H1 (cell line): ENCODE measurements around the gene NAV2. TPM values are rescaled to one million over a fixed set of nuclear protein-coding genes. Genes with fewer than 3 reads are reported as not detected.

ENCODE experiments used
- CTCF ChIA-PET: fragments of 300-600 bp; sonication (Branson Sonifier 250); formaldehyde crosslinking; loops from one replicate; lab custom pipeline; 2021; ENCODE audit not compliant: partially characterized antibody; lab: Charles Lee
- POLR2A ChIA-PET: fragments of 300-600 bp; sonication (Branson Sonifier 250); formaldehyde crosslinking; loops from one replicate; lab custom pipeline; 2021; ENCODE audit warnings: inconsistent platforms; ENCODE audit not compliant: partially characterized antibody; lab: Charles Lee
- DNase-seq, 2 experiments: peaks; one replicate each; pipeline versions ENCODE4 v3.0.0 to v3.0.0-alpha.2; 2010 to 2022; ENCODE audit warnings: low spot score in 2 of 2, low read depth in 1 of 2, mixed read lengths in 1 of 2
- FAIRE-seq: peaks from 2 replicates; lab custom pipeline; 2011; peaks lifted over from hg19 to GRCh38; lab: Jason Lieb, UNC
- H2AFZ ChIP-seq: 2 replicates; pipeline ENCODE4 v1.8.1; 2012; ENCODE audit warnings: low read length, inconsistent platforms
- H2AK5ac ChIP-seq: 2 replicates; pipeline ENCODE4 v1.6.1; 2013; ENCODE audit warnings: low read depth, low read length
- H2BK120ac ChIP-seq: replicated peaks from 2 replicates; pipeline ENCODE3; 2013; ENCODE audit warnings: low read depth, low read length, inconsistent platforms
- H2BK12ac ChIP-seq: 2 replicates; pipeline ENCODE4 v1.6.1; 2013; ENCODE audit warnings: low read depth, low read length
- H2BK15ac ChIP-seq: 2 replicates; pipeline ENCODE4 v1.6.1; 2013; ENCODE audit warnings: low read length
- H2BK20ac ChIP-seq: 2 replicates; pipeline ENCODE4 v1.6.1; 2013; ENCODE audit warnings: low read length
- H2BK5ac ChIP-seq: 2 replicates; pipeline ENCODE4 v1.6.1; 2013; ENCODE audit warnings: low read depth, low read length
- H3K14ac ChIP-seq: 2 replicates; pipeline ENCODE4 v1.6.1; 2013; ENCODE audit warnings: inconsistent platforms; ENCODE audit not compliant: insufficient read length
- H3K18ac ChIP-seq: 2 replicates; pipeline ENCODE4 v1.6.1; 2013; ENCODE audit warnings: low read length; ENCODE audit errors: extremely low read depth
- H3K23ac ChIP-seq: 2 replicates; pipeline ENCODE4 v1.6.1; 2013; ENCODE audit warnings: inconsistent platforms; ENCODE audit not compliant: insufficient read length
- H3K23me2 ChIP-seq: 2 replicates; pipeline ENCODE4 v1.6.1; 2013; ENCODE audit warnings: low read depth, low read length
- H3K27ac ChIP-seq: 2 replicates; pipeline ENCODE4 v1.6.1; 2011; ENCODE audit warnings: low read depth, low read length, inconsistent platforms
- H3K27me3 ChIP-seq, 4 experiments: replicated peaks in 1 of 4; 1 replicate in 1 of 4; 2 replicates in 3 of 4; pipeline versions ENCODE4 v1.6.1 to v1.8.1; 2011 to 2013; ENCODE audit warnings: low read length in 3 of 4, mild to moderate bottlenecking in 3 of 4, inconsistent platforms in 2 of 4, mixed read lengths in 2 of 4, moderate library complexity in 1 of 4; ENCODE audit not compliant: control insufficient read depth in 3 of 4, insufficient read depth in 3 of 4; ENCODE audit errors: extremely low read depth in 1 of 4
- H3K36me3 ChIP-seq, 4 experiments: 2 replicates each; pipeline versions ENCODE4 v1.6.1 to v1.8.1; 2011 to 2013; ENCODE audit warnings: mild to moderate bottlenecking in 4 of 4, low read length in 3 of 4, moderate library complexity in 2 of 4, control low read depth in 1 of 4, inconsistent platforms in 1 of 4; ENCODE audit not compliant: insufficient read depth in 4 of 4, control insufficient read depth in 2 of 4
- H3K4ac ChIP-seq: replicated peaks from 2 replicates; pipeline ENCODE3; 2013; ENCODE audit warnings: low read length, low read depth, mixed read lengths, inconsistent platforms; ENCODE audit not compliant: insufficient read length
- H3K4me1 ChIP-seq, 4 experiments: replicated peaks in 1 of 4; 1 replicate in 1 of 4; 2 replicates in 3 of 4; pipeline versions ENCODE4 v1.6.1 to v1.8.1; 2011 to 2013; ENCODE audit warnings: low read length in 3 of 4, inconsistent platforms in 2 of 4, mixed read lengths in 1 of 4; ENCODE audit not compliant: insufficient read depth in 4 of 4, control insufficient read depth in 3 of 4
- H3K4me2 ChIP-seq, 2 experiments: 2 replicates each; pipeline versions ENCODE4 v1.6.1 to v1.8.1; 2011 to 2013; ENCODE audit warnings: low read depth in 2 of 2, low read length in 2 of 2, control low read depth in 1 of 2, inconsistent platforms in 1 of 2, mild to moderate bottlenecking in 1 of 2; ENCODE audit not compliant: insufficient read depth in 1 of 2
- H3K4me3 ChIP-seq, 4 experiments: fragments of 200-600, 300-600 bp in 1 of 4; sonication (generic), shearing (Covaris generic), sonication (Bioruptor Twin) in 1 of 4; 2 replicates each; pipeline versions ENCODE4 v1.5.1 to v1.8.1; 2011 to 2016; ENCODE audit warnings: low read length in 4 of 4, low read depth in 3 of 4, control low read depth in 2 of 4, inconsistent platforms in 2 of 4, mild to moderate bottlenecking in 2 of 4, mixed read lengths in 1 of 4, moderate library complexity in 1 of 4; ENCODE audit not compliant: insufficient read depth in 2 of 4; ENCODE audit errors: extremely low read depth in 1 of 4
- H3K56ac ChIP-seq: replicated peaks from 2 replicates; pipeline ENCODE3; 2013; ENCODE audit warnings: low read depth, mild to moderate bottlenecking, mixed read lengths, low read length, inconsistent platforms; ENCODE audit not compliant: insufficient read length
- H3K79me1 ChIP-seq: 2 replicates; pipeline ENCODE4 v1.6.1; 2013; ENCODE audit warnings: low read depth, low read length, control low read depth
- H3K79me2 ChIP-seq, 2 experiments: 2 replicates each; pipeline versions ENCODE4 v1.6.1 to v1.8.1; 2012 to 2013; ENCODE audit warnings: low read length in 2 of 2, mild to moderate bottlenecking in 2 of 2, inconsistent platforms in 1 of 2; ENCODE audit not compliant: insufficient read depth in 2 of 2, control insufficient read depth in 1 of 2
- H3K9ac ChIP-seq, 4 experiments: replicated peaks in 1 of 4; 1 replicate in 1 of 4; 2 replicates in 3 of 4; pipeline versions ENCODE4 v1.6.1 to v1.8.1; 2011 to 2013; ENCODE audit warnings: low read depth in 3 of 4, low read length in 3 of 4, control low read depth in 2 of 4, mild to moderate bottlenecking in 2 of 4, moderate library complexity in 2 of 4, inconsistent platforms in 1 of 4; ENCODE audit errors: extremely low read depth in 1 of 4
- H3K9me3 ChIP-seq, 2 experiments: 2 replicates each; pipeline versions ENCODE4 v1.6.1 to v1.8.1; 2012 to 2013; ENCODE audit warnings: mild to moderate bottlenecking in 2 of 2, moderate library complexity in 2 of 2, control low read depth in 1 of 2, inconsistent platforms in 1 of 2, low read depth in 1 of 2, low read length in 1 of 2, mixed read lengths in 1 of 2; ENCODE audit not compliant: insufficient read depth in 2 of 2
- H4K20me1 ChIP-seq, 2 experiments: replicated peaks in 1 of 2; 2 replicates each; pipeline versions ENCODE3 to v1.8.1; 2011 to 2013; ENCODE audit warnings: inconsistent platforms in 2 of 2, low read length in 2 of 2, mild to moderate bottlenecking in 1 of 2; ENCODE audit not compliant: insufficient read depth in 2 of 2, control insufficient read depth in 1 of 2
- H4K5ac ChIP-seq: 2 replicates; pipeline ENCODE4 v1.6.1; 2013; ENCODE audit warnings: low read length, low read depth, mixed read lengths, inconsistent platforms; ENCODE audit not compliant: insufficient read length
- H4K8ac ChIP-seq: 2 replicates; pipeline ENCODE4 v1.8.0; 2013; ENCODE audit warnings: mild to moderate bottlenecking, moderate library complexity, low read length, inconsistent platforms; ENCODE audit not compliant: insufficient read depth; ENCODE audit errors: extremely low read depth
- H4K91ac ChIP-seq: replicated peaks from 2 replicates; pipeline ENCODE3; 2013; ENCODE audit warnings: low read length, mixed read lengths, inconsistent platforms; ENCODE audit not compliant: insufficient read length
- ASH2L ChIP-seq: fragments of 200-600, 300-600 bp; sonication (generic); IDR thresholded peaks from one replicate; pipeline ENCODE4 v1.7.1; 2017; ENCODE audit warnings: low read length
- CHD2 ChIP-seq: IDR thresholded peaks from 2 replicates; pipeline ENCODE4 v1.6.1; 2012; ENCODE audit warnings: low read length, improper control_type of control experiment
- HDAC2 ChIP-seq, 2 experiments: fragments of 300-600 bp in 1 of 2; sonication (generic) in 1 of 2; IDR thresholded peaks; 2 replicates each; pipeline ENCODE4 v1.6.1; 2011 to 2012; ENCODE audit warnings: low read depth in 2 of 2, low read length in 2 of 2, mild to moderate bottlenecking in 2 of 2, moderate library complexity in 2 of 2, borderline replicate concordance in 1 of 2, inconsistent platforms in 1 of 2
- JUND ChIP-seq: IDR thresholded peaks from 2 replicates; pipeline ENCODE4 v1.6.1; 2011; ENCODE audit warnings: mild to moderate bottlenecking, improper control_type of control experiment, low read length
- SIN3A ChIP-seq, 2 experiments: IDR thresholded peaks in 1 of 2; conservative IDR thresholded peaks in 1 of 2; 2 replicates each; pipeline ENCODE4 v1.6.1; 2011 to 2012; ENCODE audit warnings: low read length in 2 of 2, improper control_type of control experiment in 1 of 2, low read depth in 1 of 2, mild to moderate bottlenecking in 1 of 2
- SP4 ChIP-seq: IDR thresholded peaks from 2 replicates; pipeline ENCODE4 v1.6.1; 2012; ENCODE audit warnings: low read length, inconsistent platforms
- TCF12 ChIP-seq: IDR thresholded peaks from 2 replicates; pipeline ENCODE4 v1.6.1; 2011; ENCODE audit warnings: low read depth, mild to moderate bottlenecking, low read length
- USF2 ChIP-seq: IDR thresholded peaks from 2 replicates; pipeline ENCODE4 v1.6.1; 2011; ENCODE audit warnings: low read length, improper control_type of control experiment
- WGBS, 2 experiments: shearing (Covaris generic) in 1 of 2; methylation state at CpG; one replicate each; pipeline versions ENCODE4 v1.1.6 to v1.1.7; 2013 to 2015; ENCODE audit warnings: low lambda C conversion rate in 2 of 2, mixed read lengths in 2 of 2, inconsistent platforms in 1 of 2, low coverage in 1 of 2, missing lambda C conversion rate in 1 of 2; ENCODE audit not compliant: insufficient replicate concordance in 2 of 2, insufficient coverage in 1 of 2, insufficient read length in 1 of 2; ENCODE audit errors: extremely low coverage in 1 of 2, missing lambda C conversion rate in 1 of 2; 5-methylcytosine and 5-hydroxymethylcytosine counted together
- polyA plus RNA-seq, 7 experiments: library from polyadenylated mRNA; depleted of rRNA in 3 of 7; stranded (reverse) in 5 of 7; unstranded in 2 of 7; fragments of >200 nt in 5 of 7; fragments of 200-250 nt in 2 of 7; gene quantifications; 1 replicate in 5 of 7; 2 replicates in 1 of 7; 4 replicates in 1 of 7; pipeline versions ENCODE4 v1.2.1 to v1.2.3, GENCODE V29; 2011 to 2013; ENCODE audit warnings: missing spikeins in 2 of 7, mixed read lengths in 2 of 7
- total RNA-seq: library from RNA; stranded (reverse); fragmentation: NEBNext Ultra II Directional; extraction: Animal tissue kit (Norgen Biotek cat#: 25700); gene quantifications from 2 replicates; pipeline ENCODE4 v1.2.1, GENCODE V29; 2021
- TF ChIP-seq, protein P1 (sequence below): IDR thresholded peaks from 2 replicates; pipeline ENCODE4 v1.6.1; 2011; ENCODE audit warnings: low read depth, mild to moderate bottlenecking, low read length; ENCODE audit not compliant: insufficient read depth
- TF ChIP-seq, protein P2 (sequence below): IDR thresholded peaks from 2 replicates; pipeline ENCODE4 v1.6.1; 2012; ENCODE audit warnings: inconsistent platforms

The NAV2 gene
- total and polyA plus RNA-seq, 2 of the 8 experiments (the other 6 are each of a cell fraction or from before 2014, with no cell fraction given), result 35.6 to 73.6 TPM

- Histone ChIP-seq H3K14ac (no peak overlapping the region), H3K79me2 (0 out of 4 replicates have a peak, but pooled peaks cover 0 to 12% of the 10 kb centered on the region in 2 experiments), H3K23me2 (no peaks in the 10 kb centered on the region; the same call in 1 of the 2 replicates), H3K27ac (no peak overlapping the region), H3K4me1 (peaks cover 8 to 26% (median 21%) of the 10 kb centered on the region in 4 experiments; a peak in 6 of 7 replicates), H4K91ac (no peak overlapping the region), H3K36me3 (peaks cover 6 to 20% (median 16%) of the 10 kb centered on the region in 4 experiments; a peak in 7 of 8 replicates), H3K79me1 (no peaks in the 10 kb centered on the region; the same call in 1 of the 2 replicates), H4K5ac (no peak overlapping the region), H2AFZ (no peak overlapping the region), H2BK12ac (no peak overlapping the region), H3K4me3 (no peak overlapping the region), H4K20me1 (no peaks in the 10 kb centered on the region), H3K9me3 (no peaks in the 10 kb centered on the region), H2BK5ac (peak overlapping the region; percentile 4; the same call in 1 of the 2 replicates), H3K4me2 (no peak overlapping the region), H3K23ac (no peak overlapping the region), H2BK20ac (no peak overlapping the region), H3K27me3 (no peaks in the 10 kb centered on the region), H4K8ac (no peak overlapping the region), H2BK15ac (no peak overlapping the region), H3K9ac (no peak overlapping the region), H2BK120ac (no peak overlapping the region), H3K4ac (no peak overlapping the region), H2AK5ac (no peak overlapping the region), H3K18ac (no peak overlapping the region), H3K56ac (no peak overlapping the region)
- POLR2A ChIA-PET, result interaction anchor here (0.7 to 1.1 kb wide), 3 partner anchors 71 to 117 kb away, joined by 3 read pairs; no protein-coding TSS in a partner anchor
- no peak for FAIRE-seq
- CTCF ChIA-PET, result interaction anchor here (0.6 to 8.3 kb wide), 41 partner anchors 9 to 394 kb away, joined by 3 to 72 read pairs (median 6); no protein-coding TSS in a partner anchor
- 72% methylated on average over 3 of the region's 3 CpGs; no CpG with 5 or more reads in 1 of the 2 experiments for WGBS, 2 experiments
- DNase-seq, result no peak
- TF ChIP-seq SP4, result no peak
- TF ChIP-seq, protein P1, sequence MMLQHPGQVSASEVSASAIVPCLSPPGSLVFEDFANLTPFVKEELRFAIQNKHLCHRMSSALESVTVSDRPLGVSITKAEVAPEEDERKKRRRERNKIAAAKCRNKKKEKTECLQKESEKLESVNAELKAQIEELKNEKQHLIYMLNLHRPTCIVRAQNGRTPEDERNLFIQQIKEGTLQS, result no peak
- TF ChIP-seq JUND, result no peak
- no peak for TF ChIP-seq CHD2
- TF ChIP-seq ASH2L, result no peak
- no peak for TF ChIP-seq USF2
- no peak for TF ChIP-seq TCF12
- TF ChIP-seq HDAC2 (IDR thresholded peaks at IDR 0.05; ENCODE audit: borderline replicate concordance in 1 of 2, low read depth in 2 of 2, low read length in 2 of 2), result no peak
- TF ChIP-seq, protein P2, sequence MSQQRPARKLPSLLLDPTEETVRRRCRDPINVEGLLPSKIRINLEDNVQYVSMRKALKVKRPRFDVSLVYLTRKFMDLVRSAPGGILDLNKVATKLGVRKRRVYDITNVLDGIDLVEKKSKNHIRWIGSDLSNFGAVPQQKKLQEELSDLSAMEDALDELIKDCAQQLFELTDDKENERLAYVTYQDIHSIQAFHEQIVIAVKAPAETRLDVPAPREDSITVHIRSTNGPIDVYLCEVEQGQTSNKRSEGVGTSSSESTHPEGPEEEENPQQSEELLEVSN, result no peak
- TF ChIP-seq SIN3A (conservative IDR thresholded peaks at IDR 0.05 in 1 of 2, IDR thresholded peaks at IDR 0.05 in 1 of 2; ENCODE audit: low read depth in 1 of 2, low read length in 2 of 2), result no peak
Observed at GRCh38 chr11:19952116-19952605, 239.5 kb downstream of the NAV2 start.
